ENCODE data around the gene BCL6B.
"Not testable (repeated sequence)": the region's sequence is repeated elsewhere in the genome, so short reads cannot be mapped to it uniquely, and the experiment has no call there.

Gene BCL6B, protein sequence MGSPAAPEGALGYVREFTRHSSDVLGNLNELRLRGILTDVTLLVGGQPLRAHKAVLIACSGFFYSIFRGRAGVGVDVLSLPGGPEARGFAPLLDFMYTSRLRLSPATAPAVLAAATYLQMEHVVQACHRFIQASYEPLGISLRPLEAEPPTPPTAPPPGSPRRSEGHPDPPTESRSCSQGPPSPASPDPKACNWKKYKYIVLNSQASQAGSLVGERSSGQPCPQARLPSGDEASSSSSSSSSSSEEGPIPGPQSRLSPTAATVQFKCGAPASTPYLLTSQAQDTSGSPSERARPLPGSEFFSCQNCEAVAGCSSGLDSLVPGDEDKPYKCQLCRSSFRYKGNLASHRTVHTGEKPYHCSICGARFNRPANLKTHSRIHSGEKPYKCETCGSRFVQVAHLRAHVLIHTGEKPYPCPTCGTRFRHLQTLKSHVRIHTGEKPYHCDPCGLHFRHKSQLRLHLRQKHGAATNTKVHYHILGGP

DNA sequence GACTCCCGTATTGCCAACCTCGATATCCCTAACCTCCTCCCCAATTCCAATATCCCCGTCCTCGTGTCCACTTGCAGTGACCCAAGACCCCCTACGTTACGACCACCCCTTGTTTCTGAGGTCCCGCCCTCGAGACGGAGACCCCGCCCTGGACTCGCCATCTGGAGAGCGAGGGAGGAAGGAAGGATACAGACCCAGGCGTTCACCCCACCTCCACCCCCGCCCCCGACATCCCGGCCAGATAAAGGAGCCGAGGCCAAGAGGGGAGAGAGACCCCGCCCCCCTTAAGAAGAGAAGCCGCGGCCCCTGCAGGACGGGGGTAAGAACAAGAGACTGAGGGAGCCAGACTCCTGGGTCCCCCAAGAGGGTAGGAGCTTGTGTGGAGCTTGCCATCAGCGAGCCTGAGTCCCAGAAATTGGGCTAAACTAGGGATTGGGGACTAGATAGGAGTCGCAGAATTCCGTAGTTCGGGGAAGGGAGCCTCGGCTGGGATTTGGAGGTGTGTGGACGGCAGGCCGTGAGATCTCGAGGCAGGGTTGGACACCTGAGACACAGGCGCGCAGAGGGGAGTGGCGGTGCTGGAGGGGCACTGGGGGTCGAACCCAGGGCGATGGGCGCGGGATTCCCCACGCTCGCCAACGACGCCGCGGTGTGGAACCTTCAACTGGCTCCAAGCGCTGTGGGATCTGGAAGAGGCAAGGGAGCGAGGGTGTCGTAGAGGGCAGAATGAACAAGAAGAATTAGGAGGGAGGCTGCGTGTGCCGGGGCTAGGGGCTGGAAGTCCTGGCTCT, at the start of gene BCL6B:
BCL6B (plus strand) TSS at position 270 of the 791 bp plus-strand sequence. CDS start 622 bp downstream, outside the sequence.
- no peak for DNase-seq

DNA sequence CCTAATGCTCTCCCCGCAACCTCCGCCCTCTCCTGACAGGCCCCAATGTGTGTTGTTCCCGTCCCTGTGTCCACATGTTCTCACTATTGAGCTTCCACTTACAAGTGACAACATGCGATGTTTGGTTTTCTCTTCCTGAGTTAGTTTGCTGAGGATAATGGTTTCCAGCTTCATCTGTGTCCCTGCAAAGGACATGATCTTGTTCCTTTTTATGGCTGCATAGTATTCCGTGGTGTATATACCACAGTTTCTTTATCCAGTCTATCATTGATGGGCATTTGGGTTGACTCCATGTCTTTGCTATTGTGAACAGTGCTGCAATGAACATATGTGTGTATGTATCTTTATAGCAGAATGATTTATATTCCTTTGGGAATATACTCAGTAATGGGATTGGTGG, 43.4 kb upstream of the BCL6B start:
- not testable (repeated sequence) for DNase-seq

DNA sequence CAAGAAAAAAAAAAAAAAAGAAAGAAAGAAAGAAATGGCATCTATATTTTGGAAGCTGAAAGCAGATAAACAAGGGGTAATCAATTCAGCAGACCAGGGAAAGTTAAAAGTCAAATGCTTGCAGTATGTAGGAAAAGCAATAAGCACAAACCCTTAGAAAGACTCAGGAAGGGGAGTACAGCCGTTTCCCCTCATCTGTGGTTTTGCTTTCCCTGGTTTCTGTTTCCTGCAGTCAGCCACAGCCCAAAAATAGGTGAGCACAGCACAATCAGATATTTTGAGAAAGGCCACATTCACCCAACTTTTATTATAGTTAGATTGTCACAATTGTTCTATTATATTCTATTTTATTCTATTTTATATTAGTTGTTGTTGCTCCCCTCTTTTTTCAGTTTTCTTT, 41.4 kb upstream of the BCL6B start:
- peak; percentile 61 to 68 for DNase-seq

DNA sequence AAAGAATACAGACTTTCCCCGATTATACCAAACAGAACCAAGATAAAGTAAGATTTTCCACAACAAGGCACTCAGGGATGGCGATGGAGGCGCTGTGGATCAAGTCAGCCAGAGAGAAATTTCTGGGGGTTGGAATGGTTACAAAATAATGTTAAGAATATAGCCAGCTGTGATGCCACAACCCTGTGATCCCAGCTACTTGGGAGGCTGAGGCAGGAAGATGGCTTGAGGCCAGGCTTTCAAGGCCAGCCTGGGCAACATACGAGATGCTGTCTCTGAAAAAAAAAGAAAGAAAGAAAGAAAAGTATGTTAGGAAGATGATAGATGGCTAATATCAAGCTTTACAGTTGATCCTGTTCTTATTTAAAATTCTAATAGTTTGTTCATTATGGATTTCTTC, 37.6 kb upstream of the BCL6B start:
- DNase-seq, result no peak

DNA sequence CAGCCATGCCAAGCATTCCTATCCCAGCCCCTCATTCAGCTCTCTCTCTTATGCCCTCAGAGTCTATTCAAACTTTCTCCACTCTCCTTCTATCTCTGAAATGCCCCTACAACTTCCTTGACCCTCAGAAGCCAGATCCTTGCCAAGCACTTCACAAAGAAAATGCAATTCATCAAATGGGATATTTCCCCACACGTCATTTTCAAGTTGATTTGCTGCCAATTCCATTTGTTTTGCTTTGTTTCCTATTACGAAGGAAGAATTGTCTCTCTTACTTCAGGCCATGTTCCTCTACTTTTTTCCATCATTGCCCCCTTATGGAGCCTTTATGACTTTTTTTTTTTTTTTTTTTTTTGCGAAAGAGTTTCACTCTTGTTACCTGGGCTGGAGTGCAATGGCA, 36.2 kb upstream of the BCL6B start:
- DNase-seq, result no peak

DNA sequence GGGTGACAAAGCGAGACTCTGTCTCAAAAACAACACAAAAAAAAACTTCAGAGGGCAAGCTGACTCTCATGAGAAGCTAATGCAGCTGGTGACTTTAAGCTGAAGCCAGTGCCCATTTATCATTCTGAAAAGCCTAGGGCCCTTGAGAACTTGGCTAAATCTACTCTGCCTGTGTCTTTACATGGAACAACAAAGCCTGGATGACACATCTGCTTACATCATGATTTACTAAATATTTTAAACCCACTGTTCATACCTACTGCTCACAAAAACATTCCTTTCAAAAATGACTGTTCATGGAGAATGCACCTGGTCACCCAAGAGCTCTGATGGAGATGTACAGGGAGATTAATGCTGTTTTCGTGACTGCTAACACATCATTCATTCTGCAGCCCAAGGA, 33.1 kb upstream of the BCL6B start:
- no peak for DNase-seq

DNA sequence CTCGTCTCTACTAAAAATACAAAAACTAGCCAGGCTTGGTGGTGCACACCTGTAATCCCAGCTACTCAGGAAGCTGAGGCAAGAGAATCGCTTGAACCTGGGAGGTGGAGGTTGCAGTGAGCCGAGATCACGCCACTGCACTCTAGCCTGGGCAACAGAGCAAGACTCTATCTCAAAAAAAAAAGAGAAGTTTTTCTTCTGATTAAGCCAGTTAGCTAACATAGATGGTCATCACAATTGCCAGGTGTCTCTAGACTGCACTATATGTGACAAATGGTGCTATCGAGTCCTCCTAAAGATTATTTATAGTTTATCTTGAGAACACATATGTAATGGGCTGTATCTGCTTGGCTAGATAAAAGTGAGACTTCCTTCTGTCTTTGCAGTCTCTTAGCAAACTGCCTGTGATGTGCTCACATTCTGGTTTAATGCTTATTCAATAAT, 29.2 kb upstream of the BCL6B start:
- DNase-seq, result not testable (repeated sequence)

DNA sequence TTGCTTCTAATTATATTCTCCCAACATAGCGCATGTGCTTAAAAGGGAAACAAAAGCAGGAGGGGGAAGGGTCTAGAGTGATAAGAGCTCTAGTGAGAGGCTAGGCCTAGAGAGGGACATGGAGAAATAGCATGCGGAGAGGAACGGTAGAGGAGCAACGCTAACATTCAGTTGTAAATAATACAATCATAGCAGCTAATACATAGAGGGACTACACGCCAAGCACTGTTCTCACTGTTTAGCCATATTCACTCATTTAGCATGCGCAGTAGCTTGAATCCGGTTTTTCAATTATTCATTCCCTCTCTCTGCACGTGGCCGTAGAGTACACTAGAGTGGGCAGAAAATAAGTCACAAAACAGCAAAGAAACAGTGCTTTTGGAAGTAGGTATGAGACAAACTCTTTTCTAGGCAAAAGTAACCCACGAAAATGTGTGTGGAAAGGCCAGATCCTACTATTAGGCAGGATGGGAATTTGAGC, 28.7 kb upstream of the BCL6B start:
- no peak for DNase-seq

DNA sequence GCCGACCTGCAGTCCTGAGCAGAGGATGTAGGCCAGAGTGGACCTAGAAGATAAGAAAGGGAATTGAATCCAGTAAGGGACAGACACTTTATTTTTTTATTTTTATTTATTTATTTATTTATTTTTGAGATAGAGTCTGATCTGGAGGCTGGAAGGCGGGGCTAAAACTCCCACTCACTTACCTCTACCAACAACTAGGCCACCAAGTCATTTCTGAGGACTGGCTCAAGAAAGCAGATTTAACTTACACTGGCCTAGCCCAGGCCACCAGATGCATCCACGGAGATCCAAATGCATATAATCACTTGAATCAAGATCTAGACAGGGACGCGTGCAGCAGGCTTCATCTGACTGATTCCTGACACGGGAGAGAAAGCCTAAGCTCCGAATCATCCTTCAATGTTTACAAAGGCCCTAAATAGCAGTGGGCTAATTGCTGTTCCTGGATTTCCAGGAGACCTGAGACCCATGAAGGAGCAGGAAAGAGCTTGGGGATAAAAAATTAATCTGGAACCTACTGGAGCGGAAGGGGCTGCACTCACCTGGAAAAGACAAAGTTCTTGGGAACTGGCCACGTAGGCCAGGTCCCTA, 28.1 kb upstream of the BCL6B start:
- no peak for DNase-seq

DNA sequence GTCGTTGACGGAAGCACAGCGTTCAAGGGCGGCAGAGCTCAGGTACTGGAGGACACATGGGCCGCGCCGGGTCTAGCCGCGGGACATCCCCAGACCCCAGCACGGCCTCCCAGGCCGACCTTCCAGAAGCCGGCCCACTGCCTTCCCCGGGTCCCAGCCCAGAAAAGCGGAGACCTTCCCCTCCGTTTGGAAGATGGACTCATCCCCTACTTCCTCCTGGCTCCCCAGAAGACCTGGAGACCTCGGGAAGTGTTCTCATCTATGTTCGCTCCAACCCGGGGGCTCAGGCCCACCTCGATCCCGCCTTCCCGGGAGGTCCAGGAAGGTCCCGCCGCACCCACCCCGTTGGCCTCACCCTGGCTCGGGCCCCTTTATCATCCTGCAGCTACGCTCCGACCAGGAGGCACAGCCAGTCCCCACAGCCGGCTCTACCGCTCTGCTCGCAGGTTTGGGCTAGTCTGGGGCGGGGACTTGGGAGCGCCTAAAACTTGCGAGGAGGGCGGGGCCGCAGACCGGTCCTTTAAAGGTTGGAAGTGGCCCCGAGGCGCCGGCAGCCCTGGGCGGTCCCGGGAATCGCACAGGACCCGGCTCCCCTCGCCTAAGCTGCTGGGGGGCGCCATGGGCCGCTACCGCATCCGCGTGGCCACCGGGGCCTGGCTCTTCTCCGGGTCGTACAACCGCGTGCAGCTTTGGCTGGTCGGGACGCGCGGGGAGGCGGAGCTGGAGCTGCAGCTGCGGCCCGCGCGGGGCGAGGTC, 27.2 kb upstream of the BCL6B start, which contains the start of gene ALOX12:
ALOX12 (plus strand) TSS at position 550 of the 756 bp plus-strand sequence; CDS start at position 619, 69 bp downstream.
- no peak for DNase-seq

DNA sequence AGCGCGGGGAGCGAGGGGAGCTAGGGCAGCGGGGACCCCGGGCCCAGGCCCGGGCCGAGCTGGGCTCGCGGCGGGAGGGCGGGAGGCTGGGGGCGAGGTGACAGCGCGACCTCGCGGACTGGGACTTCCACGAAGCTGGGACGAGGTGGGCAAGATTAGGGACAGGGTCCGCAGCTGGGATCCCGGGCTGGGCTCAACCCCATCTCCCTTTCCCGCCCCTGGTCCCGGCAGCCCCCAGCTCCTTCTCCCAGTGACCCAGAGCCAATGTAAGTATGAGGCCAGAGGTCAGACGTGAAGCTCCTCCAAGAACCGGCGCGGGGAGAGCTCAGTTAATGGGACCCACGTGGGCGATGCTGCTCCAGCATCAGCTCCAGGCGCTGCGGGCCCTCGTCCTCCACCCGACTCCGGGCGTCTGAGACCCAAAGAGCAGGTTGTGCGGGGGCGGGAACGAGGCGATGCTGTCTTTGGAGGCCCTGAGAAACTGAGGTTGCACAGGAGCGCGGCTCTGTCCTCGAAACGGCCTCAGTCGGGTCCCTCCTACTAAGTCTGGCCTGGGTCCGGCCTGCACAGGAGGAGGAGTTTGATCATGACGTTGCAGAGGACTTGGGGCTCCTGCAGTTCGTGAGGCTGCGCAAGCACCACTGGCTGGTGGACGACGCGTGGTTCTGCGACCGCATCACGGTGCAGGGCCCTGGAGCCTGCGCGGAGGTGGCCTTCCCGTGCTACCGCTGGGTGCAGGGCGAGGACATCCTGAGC, 26.4 kb upstream of the BCL6B start:
- DNase-seq, result no peak

DNA sequence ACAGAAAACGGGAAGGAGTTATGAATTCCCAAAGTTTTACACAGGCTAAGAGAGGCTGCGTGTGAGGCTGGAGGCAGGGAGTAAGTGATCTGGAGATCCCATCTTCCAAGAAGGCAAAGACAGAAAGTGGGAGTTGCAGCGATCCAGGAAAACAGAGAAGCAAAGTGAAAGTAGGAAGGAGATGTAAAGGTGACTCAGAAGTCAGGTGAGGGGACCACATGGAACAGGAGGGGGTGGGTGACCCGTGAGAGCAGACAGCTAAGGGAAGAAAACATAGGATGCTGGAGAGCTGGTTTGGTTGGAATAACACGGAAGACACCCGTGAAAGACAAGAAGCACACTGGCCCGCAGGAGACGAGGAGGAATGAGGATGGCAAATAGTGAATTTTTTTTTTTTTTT, 25.7 kb upstream of the BCL6B start:
- no peak for DNase-seq

DNA sequence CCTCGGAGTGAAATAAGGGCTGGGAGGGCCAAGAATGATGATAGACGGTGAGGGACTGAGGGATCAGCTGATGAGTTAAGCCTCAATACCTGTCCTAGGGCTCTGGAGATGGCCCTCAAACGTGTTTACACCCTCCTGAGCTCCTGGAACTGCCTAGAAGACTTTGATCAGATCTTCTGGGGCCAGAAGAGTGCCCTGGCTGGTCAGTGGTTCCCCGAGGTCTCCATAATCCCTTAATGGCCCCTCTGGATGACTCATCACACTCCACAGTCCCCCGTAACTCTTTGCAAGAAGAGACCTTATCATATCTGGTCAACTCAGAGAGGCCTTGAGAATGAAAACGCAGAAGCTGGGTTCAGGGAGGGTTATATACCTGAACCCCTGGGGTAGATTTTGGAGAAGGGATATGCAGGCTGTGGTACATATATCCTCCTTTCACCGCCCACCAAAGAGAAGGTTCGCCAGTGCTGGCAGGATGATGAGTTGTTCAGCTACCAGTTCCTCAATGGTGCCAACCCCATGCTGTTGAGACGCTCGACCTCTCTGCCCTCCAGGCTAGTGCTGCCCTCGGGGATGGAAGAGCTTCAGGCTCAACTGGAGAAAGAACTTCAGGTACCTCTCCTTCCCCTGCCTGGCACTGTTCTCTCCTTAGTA, 23.9 kb upstream of the BCL6B start:
- DNase-seq, result no peak

DNA sequence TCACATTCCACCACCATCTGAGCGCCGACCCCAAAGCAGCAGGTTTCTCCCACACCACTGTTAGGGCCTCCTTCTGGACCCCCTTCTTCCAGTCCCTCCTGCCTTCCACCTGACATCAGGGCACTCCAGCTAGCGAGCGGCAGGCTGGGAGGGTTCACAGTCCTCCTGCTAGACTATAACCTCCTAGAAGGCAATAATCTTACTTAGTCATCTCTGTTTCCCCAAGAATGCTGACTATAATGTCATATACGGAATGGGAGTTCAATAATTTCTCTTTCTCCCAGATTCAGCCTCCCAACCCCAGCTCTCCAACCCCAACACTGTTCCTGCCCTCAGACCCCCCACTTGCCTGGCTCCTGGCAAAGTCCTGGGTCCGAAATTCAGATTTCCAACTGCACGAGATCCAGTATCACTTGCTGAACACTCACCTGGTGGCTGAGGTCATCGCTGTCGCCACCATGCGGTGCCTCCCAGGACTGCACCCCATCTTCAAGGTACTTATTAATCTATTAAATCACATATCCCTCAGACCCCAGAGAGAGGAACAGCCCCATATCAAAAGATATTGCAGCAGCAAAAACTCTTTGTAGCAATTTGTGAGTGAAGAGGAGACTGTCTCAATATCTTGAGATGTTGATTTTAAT, 21.4 kb upstream of the BCL6B start:
- no peak for DNase-seq

DNA sequence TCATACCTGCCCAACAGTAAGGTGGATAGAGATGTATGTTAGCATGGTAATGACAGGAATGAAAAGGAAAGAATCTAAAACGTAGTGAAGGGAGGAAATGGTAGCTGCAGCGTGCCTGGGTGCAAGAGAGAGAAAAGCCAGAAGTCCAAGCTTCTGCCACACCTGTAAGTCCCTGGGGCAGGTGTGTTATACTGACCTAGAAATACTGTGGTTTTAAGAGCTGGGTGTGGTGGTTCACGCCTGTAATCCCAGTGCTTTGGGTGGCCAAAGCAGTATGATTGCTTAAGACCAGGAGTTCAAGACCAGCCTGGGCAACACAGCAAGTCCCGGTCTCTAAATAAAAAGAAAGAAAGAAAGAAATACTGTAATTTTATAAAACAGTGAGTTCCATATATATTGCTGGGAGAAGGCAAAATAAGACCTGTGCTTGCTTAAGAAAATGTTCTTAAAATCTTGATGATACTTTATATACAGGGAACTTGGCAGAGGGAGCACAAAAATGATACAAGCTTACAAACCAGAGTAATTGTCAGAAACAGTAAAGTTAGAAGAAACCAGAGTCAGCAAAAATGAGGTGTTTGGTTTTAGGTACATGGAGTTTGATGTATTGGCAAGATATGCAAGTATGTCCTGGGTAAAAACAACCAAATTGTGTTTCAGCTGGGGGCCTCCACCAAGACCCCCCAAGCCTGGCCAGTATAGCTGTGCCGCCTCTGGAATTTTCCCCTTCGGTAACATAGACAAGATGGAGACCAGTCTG, 20.4 kb upstream of the BCL6B start:
- DNase-seq, result no peak

DNA sequence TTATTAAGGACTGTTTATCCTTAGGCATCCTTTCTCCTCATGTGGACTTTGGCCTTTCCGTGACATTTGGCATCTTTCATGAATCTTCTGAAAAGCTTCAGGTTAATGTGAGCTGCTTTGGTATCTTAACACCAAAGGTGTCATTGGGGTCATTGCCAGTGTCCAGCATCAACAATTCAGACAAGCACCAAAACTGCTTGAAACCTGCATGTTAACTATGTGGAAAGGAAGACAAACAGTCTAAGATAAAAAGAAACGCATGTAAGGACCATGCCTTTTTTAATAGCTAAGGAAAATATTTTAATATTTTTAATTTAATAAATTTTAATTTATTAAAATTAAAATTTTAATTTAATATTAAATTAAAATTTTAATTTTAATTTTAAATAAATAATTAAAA, 19.1 kb upstream of the BCL6B start:
- no peak for DNase-seq

DNA sequence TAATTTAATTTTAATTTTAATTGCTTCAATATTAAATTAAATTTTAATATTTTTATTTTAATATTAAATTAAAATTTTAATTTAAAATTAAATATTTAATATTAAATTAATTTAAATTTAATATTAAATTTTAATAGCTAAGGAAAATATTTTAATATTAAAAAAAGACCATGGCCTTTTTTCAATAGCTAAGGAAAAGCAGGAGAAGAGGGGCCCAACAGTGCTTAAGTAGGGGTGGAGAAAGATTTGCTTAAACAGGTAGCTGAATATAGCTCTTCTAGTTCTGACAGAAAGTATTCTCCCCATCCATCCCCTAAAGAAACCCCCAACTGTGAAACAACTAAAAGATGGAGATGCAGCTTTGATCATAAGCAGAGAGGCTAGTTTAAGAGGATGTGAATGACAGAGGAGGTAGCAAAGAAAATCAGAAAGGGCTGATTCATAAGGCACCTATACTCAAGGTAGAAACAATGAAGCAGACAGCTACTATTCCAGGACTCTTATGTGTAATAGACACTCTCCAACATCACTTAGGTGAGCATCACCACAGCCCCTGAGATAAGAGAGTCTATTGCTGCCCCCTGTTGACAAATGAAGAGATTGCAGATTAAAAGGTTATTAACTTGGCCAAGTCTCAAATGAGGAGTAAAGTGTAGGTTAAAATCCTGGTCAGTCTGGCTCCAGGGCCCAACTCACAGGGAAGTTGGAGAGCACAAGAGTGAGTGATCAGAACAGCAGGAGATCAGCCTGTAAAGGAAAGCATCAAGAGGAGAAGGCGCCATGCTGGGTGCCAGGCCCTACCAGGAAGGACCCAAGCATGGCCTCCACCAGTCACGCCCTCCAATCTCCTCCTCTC, 18.2 kb upstream of the BCL6B start:
- peak; percentile 66 to 68 for DNase-seq

DNA sequence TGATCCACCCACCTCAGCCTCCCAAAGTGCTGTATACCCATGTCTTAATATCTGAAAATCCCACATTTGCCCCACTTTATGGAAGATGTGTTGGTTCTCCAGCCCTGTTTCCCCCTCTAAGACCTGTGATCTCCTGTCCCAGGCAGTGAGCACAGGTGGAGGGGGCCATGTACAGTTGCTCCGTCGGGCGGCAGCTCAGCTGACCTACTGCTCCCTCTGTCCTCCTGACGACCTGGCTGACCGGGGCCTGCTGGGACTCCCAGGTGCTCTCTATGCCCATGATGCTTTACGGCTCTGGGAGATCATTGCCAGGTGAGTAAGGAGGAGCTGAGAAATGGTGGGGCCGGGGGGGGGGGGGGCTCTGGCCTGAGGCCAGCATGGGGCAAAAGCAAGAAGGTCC, 17.1 kb upstream of the BCL6B start:
- DNase-seq, result no peak

DNA sequence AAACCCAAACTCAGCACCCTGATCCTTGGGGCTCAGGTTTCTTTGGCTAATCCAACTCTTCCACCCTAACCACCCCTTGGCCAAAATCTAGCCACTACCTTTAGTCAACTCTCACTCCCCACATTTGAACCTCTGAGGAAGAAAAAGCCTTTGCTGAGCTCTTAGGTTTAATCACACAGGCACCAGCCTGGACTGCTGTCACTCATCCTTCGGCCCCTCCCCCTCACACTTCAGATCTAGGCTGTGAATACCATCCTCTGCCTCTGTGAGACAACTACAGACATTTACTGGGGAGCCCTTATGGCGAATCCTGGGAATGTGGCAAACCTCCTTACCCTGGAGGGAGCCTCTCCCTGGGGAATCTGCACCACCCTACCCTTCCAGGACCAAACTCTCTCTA, 15.7 kb upstream of the BCL6B start:
- DNase-seq, result no peak
